Memory B cell (primary cell): Measurements from ENCODE around the gene DEUP1.
"Not testable (repeated sequence)": the region's sequence is repeated elsewhere in the genome, so short reads cannot be mapped to it uniquely, and the experiment has no call there.

Experiments used
- ATAC-seq: fragments of 150-1000 bp; cut with Tn5 transposase; 2 replicates; pipeline ENCODE4 v1.10.0; 2021; ENCODE audit warnings: low read depth, mild to moderate bottlenecking, moderate library complexity
- DNase-seq, 2 donors: peaks; one replicate each; pipeline ENCODE4 v3.0.0; 2022; ENCODE audit warnings: low spot score in 2 of 2
- H3K27ac Mint-ChIP-seq: one replicate; pipeline ENCODE4 v1.8.0; 2022; ENCODE audit warnings: mild to moderate bottlenecking, moderate library complexity, mixed read lengths
- H3K27me3 Mint-ChIP-seq: one replicate; pipeline ENCODE4 v1.8.0; 2022; ENCODE audit warnings: mixed read lengths
- H3K36me3 Mint-ChIP-seq: one replicate; pipeline ENCODE4 v1.8.0; 2022; ENCODE audit warnings: mild to moderate bottlenecking, mixed read lengths
- H3K4me1 Mint-ChIP-seq: one replicate; pipeline ENCODE4 v1.8.0; 2022; ENCODE audit warnings: mixed read lengths
- H3K4me3 Mint-ChIP-seq: one replicate; pipeline ENCODE4 v1.8.0; 2022; ENCODE audit warnings: mild to moderate bottlenecking, moderate library complexity, mixed read lengths
- H3K9me3 Mint-ChIP-seq: one replicate; pipeline ENCODE4 v1.8.0; 2022; ENCODE audit warnings: mixed read lengths

Gene DEUP1, protein sequence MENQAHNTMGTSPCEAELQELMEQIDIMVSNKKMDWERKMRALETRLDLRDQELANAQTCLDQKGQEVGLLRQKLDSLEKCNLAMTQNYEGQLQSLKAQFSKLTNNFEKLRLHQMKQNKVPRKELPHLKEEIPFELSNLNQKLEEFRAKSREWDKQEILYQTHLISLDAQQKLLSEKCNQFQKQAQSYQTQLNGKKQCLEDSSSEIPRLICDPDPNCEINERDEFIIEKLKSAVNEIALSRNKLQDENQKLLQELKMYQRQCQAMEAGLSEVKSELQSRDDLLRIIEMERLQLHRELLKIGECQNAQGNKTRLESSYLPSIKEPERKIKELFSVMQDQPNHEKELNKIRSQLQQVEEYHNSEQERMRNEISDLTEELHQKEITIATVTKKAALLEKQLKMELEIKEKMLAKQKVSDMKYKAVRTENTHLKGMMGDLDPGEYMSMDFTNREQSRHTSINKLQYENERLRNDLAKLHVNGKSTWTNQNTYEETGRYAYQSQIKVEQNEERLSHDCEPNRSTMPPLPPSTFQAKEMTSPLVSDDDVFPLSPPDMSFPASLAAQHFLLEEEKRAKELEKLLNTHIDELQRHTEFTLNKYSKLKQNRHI

DNA sequence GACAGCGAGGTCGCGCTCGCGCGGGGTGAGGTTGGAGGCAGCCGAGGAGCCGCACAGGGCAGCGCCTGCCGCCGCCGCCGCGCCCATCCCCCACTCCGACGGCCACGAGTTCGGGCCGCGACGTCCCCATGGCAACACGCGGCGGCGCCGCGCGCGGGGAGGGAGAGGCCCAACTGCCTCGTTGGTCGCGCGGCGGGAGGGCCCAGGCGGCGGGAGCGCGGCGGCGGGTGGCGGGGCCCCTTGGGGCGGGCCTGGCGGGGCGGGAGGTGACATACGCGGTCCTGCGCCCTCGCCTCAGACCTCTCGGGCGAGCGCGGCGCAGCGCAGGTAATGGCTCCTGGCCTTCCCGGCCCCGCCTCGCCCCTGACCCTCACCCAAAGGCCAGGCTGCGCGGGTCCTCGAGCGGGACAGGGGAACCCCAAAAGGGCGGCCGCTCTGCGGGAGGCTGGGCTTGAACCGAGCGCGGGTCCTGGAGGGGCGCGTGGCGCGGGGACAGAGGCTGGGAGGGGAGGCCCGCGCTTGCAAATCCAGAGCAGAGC is at the start of gene DEUP1:
DEUP1 (plus strand) TSS at position 297 of the 539 bp plus-strand sequence. CDS start 1,518 bp downstream, outside the sequence.
- peaks cover 8% of the 10 kb centered on the region for H3K27me3 Mint-ChIP-seq
- H3K4me1 Mint-ChIP-seq: no peaks in the 10 kb centered on the region
- no peaks in the 10 kb centered on the region for H3K36me3 Mint-ChIP-seq
- DNase-seq (no peak), ATAC-seq (no peak)
- H3K9me3 Mint-ChIP-seq: no peaks in the 10 kb centered on the region
- no peak within 1 kb of the TSS for H3K4me3 Mint-ChIP-seq
- H3K27ac Mint-ChIP-seq: no peak within 1 kb of the TSS

DNA sequence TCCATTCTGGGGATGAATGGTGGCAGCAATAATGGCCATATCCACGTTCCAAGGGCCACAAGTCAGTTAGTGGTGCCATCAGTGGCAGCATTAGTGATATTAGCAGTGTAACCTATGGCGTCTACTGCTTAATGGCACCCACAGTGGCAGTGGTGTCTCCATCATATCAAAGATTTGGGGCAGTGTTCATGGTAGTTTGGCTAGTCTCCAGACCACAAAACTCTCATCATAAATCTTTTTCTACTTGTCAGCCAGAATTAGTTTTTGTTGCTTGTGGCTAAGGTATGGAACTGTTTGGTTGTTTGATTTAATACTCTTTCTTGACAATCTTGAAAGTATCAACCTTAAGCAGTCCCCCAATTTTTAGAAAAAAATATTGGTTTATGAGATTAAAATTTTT is 45.1 kb upstream of the DEUP1 start:
- no peak for ATAC-seq
- Mint-ChIP-seq H3K36me3 (no peaks in the 10 kb centered on the region), H3K27me3 (peaks cover 9% of the 10 kb centered on the region), H3K27ac (no peak overlapping the region), H3K4me1 (no peaks in the 10 kb centered on the region), H3K9me3 (peaks cover 3% of the 10 kb centered on the region), H3K4me3 (no peak overlapping the region)
- DNase-seq: no peak

DNA sequence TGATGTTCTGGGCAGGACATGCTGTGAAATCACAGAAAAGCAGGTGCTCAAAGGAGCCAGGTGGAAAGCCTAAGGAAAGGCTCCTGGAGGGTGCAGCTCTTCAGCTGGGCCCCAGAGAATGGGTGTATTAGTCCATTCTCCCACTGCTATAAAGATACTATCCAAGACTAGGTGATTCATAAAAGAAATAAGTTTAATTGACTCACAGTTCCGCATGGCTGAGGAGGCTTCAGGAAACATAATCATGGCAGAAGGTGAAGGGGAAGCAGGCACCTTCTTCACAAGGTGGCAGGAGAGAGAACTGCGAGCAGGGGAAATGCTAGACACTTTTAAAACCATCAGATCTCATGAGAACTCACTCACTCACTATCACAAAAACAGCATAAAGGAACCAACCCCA is 43.1 kb upstream of the DEUP1 start:
- ATAC-seq (no peak), DNase-seq (no peak)
- peaks cover 15% of the 10 kb centered on the region for H3K27me3 Mint-ChIP-seq
- H3K27ac Mint-ChIP-seq: no peak overlapping the region
- H3K4me1 Mint-ChIP-seq: no peaks in the 10 kb centered on the region
- no peaks in the 10 kb centered on the region for H3K36me3 Mint-ChIP-seq
- H3K9me3 Mint-ChIP-seq: peaks cover 3% of the 10 kb centered on the region
- no peak overlapping the region for H3K4me3 Mint-ChIP-seq

DNA sequence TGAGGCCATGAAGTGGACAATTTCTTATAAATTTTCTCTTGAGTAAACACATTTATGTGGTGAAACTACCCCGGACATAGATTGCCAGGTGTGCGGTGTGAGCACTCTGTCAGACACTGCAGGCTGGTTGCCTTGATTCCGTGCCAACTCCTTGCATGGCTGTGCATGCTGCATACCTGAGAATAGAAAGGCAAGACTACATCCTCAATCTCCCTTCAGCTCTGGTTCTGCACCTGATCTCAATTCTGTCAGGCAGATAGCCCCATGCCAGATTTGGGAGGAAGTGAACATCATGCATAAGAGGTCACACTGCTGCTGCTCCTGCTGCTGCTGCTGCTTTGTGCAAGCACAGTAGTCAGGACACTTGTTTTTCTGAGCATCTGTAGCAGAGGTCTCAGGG is 42.5 kb upstream of the DEUP1 start:
- DNase-seq: no peak
- Mint-ChIP-seq H3K27me3 (peaks cover 15% of the 10 kb centered on the region), H3K9me3 (peaks cover 3% of the 10 kb centered on the region), H3K4me1 (no peaks in the 10 kb centered on the region), H3K36me3 (no peaks in the 10 kb centered on the region), H3K4me3 (no peak overlapping the region), H3K27ac (no peak overlapping the region)
- no peak for ATAC-seq

DNA sequence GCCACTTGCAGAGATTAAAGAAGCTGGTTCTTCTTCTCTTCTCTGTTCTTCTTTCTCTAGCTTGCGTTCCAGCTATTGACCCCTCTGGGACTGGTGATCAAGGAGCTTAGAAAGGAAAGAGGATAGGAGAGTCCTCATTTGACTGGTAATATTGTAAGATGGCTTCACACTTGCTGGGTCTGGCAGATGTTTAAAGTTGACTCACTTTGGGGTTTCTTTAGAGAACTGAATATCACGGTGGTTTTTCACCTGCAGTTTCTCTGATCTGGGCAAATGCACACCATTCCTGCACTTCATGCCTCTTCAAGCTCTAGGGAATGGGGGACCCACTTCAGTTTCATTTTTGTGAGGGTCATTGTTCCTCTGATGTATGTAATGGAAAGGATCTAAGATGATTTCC is 41.8 kb upstream of the DEUP1 start:
- ATAC-seq (no peak), DNase-seq (no peak)
- H3K36me3 Mint-ChIP-seq: no peaks in the 10 kb centered on the region
- H3K9me3 Mint-ChIP-seq: peaks cover 3% of the 10 kb centered on the region
- H3K4me3 Mint-ChIP-seq: no peak overlapping the region
- no peak overlapping the region for H3K27ac Mint-ChIP-seq
- no peaks in the 10 kb centered on the region for H3K4me1 Mint-ChIP-seq
- H3K27me3 Mint-ChIP-seq: peaks cover 15% of the 10 kb centered on the region

DNA sequence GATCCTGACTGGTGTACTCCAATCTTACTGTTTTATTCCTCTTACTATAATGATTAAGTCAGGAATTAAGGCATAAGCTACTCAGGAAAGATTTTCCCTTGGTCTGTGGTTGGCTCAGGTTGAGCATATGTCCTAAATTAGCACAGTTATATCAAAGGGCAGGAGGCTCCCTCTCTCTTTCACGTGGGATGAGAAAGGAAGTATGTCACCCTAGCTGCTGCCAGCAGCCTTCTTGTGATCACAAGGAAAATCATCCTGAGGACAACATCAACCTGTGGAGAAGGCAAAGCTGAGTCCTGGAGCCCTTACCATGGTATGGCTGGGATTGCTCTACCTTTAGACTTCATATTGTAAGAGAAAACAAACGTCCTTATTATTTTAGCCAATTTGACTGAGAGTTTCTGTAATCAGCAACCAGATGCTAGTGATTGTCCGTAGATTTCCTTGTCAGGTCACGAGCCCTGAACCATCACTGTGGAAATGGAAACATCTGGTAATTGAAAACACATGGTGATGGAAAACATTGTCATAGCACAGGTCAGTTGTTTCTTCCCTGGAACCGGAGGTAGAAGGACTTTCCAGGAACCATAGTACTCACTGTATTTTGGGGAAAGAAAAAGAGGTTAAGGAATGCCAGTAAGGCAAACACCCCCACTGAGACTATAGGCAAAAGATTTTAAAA is 40.6 kb upstream of the DEUP1 start:
- H3K9me3 Mint-ChIP-seq: peaks cover 3% of the 10 kb centered on the region
- H3K4me1 Mint-ChIP-seq: no peaks in the 10 kb centered on the region
- no peak for DNase-seq
- H3K27me3 Mint-ChIP-seq: peaks cover 17% of the 10 kb centered on the region
- H3K4me3 Mint-ChIP-seq: no peak overlapping the region
- no peaks in the 10 kb centered on the region for H3K36me3 Mint-ChIP-seq
- no peak for ATAC-seq
- H3K27ac Mint-ChIP-seq: no peak overlapping the region

DNA sequence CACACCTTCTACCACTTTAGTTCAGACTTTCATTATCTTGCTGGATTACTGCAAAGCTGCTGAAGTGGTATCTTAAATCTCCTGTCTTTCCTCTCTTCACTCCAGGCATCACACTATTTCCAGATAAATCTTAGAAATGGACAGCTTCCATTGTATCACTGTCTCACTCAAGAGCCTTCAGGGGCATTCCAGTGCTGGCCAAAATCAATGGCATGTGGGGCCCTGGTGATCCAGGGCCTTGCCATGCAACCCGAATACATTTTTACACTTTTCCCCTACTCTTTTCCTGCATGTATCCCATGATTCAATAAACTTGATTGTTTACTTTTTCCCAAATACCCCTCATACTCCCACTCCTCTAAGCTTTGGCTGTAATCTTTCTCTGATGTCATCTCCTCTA is 39.4 kb upstream of the DEUP1 start:
- ATAC-seq: no peak
- Mint-ChIP-seq H3K27me3 (peaks cover 17% of the 10 kb centered on the region), H3K4me3 (no peak overlapping the region), H3K4me1 (no peaks in the 10 kb centered on the region), H3K9me3 (peaks cover 3% of the 10 kb centered on the region), H3K27ac (no peak overlapping the region), H3K36me3 (no peaks in the 10 kb centered on the region)
- DNase-seq: no peak

DNA sequence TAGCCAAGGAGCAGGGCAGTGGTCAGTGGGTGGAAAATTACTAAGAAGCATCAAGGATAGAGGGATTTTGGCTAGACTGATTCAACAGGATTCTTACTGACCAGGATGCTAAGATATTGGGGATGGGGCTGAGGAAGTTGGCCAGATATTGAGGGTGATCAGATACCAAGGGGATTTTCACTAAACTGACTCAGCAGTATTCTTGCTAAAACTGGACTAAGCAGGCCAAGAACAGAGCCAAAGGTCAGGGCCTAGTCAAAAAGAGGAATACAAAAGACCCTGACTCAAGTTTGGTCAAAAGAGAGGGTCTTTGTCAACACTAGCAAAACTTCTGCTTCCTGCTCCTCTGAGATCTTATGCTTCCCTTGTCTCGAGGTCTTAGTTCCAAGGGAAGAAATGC is 38.6 kb upstream of the DEUP1 start:
- Mint-ChIP-seq H3K36me3 (no peaks in the 10 kb centered on the region), H3K4me3 (no peak overlapping the region), H3K9me3 (peaks cover 2% of the 10 kb centered on the region), H3K27ac (no peak overlapping the region), H3K27me3 (peaks cover 17% of the 10 kb centered on the region), H3K4me1 (no peaks in the 10 kb centered on the region)
- DNase-seq (no peak), ATAC-seq (no peak)

DNA sequence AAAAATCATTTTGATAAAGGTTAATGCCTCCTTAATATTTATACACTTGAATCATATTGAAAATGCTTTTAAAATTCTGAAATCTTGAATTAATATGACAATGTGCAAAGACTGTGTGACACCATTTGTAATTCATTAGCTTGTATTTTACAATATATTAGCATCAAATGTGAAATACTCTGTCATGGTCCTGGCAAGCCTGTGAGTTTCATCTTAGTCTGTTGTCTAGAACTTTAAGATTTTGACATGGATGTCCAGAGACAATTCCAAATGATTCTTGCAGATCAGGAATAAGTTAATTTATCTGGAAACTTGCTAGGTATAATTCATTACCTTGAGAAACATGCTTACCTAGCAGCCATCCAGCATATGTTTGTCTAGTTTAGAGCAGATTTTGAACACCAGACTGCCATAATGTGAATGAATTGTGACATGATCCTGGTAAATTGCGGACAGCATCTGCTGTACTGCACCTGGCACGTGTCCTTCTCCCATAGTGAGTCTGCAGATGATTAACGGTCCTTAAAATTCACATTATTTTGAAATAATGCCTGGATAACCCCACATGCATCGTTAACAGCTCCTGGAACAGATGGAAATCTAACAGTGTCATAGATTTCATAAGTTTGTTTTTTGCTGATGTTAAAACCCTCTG is 34.5 kb upstream of the DEUP1 start:
- ATAC-seq: no peak
- no peak overlapping the region for H3K4me3 Mint-ChIP-seq
- no peak overlapping the region for H3K27ac Mint-ChIP-seq
- DNase-seq: no peak
- peaks cover 15% of the 10 kb centered on the region for H3K27me3 Mint-ChIP-seq
- H3K9me3 Mint-ChIP-seq: no peaks in the 10 kb centered on the region
- no peaks in the 10 kb centered on the region for H3K36me3 Mint-ChIP-seq
- H3K4me1 Mint-ChIP-seq: no peaks in the 10 kb centered on the region

DNA sequence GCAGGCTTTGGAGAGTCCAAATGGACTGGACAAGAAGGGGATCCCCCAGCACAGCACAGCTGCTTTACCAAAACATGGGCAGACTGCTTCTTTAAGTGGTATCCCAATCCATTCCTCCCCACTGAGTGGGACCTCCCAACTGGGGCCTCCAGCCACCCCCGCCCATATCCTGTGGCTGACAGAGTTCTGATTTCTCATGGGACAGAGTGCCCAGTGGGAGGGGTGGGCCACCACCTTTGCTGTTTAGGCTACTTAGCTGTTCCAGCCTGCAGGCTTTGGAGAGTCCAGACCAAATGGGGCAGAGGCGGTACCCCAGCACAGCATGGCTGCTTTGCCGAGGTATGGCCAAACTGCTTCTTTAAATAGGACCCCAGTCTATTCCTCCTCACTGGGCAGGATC is 26.9 kb upstream of the DEUP1 start:
- ATAC-seq (no peak), DNase-seq (no peak)
- Mint-ChIP-seq H3K9me3 (peaks cover 3% of the 10 kb centered on the region), H3K27me3 (peaks cover 3% of the 10 kb centered on the region), H3K27ac (no peak overlapping the region), H3K4me3 (no peak overlapping the region), H3K36me3 (no peaks in the 10 kb centered on the region), H3K4me1 (no peaks in the 10 kb centered on the region)

DNA sequence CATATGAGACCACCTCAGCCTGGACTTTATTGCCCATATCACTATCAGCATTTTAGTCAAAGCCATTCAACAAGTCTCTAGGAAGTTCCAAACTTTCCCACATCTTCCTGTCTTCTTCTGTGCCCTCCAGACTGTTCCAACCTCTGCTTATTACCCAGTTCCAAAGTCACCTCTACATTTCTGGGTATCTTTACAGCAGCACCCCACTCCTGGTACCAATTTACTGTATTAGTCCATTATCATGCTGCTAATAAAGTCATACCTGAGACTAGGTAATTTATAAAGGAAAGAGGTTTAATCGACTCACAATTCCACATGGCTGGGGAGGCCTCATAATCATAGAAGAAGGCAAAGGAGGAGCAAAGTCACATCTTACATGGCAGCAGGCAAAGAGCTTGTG is 16.1 kb upstream of the DEUP1 start:
- not testable (repeated sequence) for H3K27me3 Mint-ChIP-seq, H3K4me3 Mint-ChIP-seq, DNase-seq, H3K27ac Mint-ChIP-seq, H3K4me1 Mint-ChIP-seq, H3K36me3 Mint-ChIP-seq, ATAC-seq
- peaks cover 13% of the 10 kb centered on the region for H3K9me3 Mint-ChIP-seq

DNA sequence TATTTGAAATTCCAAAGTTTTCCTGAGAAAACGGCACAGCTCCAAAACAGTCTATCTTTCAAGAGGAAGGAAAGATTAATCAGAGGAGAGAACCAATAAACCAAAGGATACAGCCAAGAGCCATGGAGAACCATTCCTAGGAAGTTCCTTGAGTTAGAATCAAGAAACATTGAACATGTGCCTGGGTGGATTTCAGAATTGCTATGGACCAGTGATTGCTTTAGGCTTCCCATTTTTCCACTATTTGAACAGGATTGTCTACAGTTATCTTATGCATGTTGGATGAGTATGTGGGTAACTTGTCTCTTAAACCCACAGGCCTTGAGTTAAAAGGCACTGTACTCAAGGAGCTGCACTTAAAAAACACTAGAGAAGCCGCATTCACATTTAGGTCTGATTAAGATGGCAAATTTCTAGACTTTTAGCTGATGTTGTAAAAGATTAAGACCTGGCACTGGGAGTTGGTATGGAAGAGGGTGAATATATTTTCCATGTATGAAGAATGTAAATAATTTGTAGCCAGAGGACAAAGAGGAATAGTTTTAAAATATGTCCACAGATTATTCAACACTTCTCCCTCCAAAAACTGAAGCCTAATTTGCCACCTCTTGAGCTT is 11.2 kb upstream of the DEUP1 start:
- no peak for ATAC-seq
- Mint-ChIP-seq H3K27ac (no peak overlapping the region), H3K27me3 (no peaks in the 10 kb centered on the region), H3K4me3 (no peak overlapping the region), H3K4me1 (no peaks in the 10 kb centered on the region), H3K36me3 (peaks cover 2% of the 10 kb centered on the region), H3K9me3 (peaks cover 9% of the 10 kb centered on the region)
- no peak for DNase-seq

DNA sequence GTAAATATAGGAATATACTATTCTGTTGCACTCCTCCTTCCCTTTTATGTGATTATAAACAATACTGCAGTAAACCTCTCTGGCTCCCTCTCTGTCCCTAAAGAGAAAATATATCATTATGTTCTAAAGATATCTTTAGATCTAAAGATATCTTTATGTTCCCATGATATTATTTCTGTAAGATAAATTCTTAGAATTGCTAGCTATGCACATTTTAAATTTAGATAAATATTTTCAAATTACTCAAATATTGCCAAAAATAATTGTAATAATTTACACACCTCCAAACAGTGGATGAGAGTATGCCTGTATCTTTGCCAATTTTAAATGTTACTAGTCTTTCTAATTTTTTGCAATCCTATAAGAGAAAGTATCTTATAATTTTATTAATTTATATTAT is 10.3 kb upstream of the DEUP1 start:
- ATAC-seq (no peak), DNase-seq (no peak)
- peaks cover 5% of the 10 kb centered on the region for H3K9me3 Mint-ChIP-seq
- H3K27me3 Mint-ChIP-seq: no peaks in the 10 kb centered on the region
- H3K4me1 Mint-ChIP-seq: no peaks in the 10 kb centered on the region
- no peak overlapping the region for H3K27ac Mint-ChIP-seq
- no peaks in the 10 kb centered on the region for H3K36me3 Mint-ChIP-seq
- no peak overlapping the region for H3K4me3 Mint-ChIP-seq
